Progenitor cell of endocrine pancreas (in vitro differentiated cells): ENCODE data around the gene C1QTNF7. TPM values are rescaled to one million over a fixed set of nuclear protein-coding genes. Genes with fewer than 3 reads are reported as not detected.

Experiments used
- DNase-seq: peaks from one replicate; pipeline ENCODE4 v3.0.0; 2021; ENCODE audit warnings: low spot score; ENCODE audit not compliant: unreplicated experiment
- H3K27ac Mint-ChIP-seq: 2 replicates; pipeline ENCODE4 v1.8.0; 2021; ENCODE audit warnings: mild to moderate bottlenecking, moderate library complexity, mixed read lengths
- H3K27me3 Mint-ChIP-seq: 2 replicates; pipeline ENCODE4 v1.8.0; 2021; ENCODE audit warnings: mixed read lengths
- H3K36me3 Mint-ChIP-seq: 2 replicates; pipeline ENCODE4 v1.8.0; 2022; ENCODE audit warnings: mixed read lengths; ENCODE audit not compliant: insufficient read depth
- H3K4me1 Mint-ChIP-seq: 2 replicates; pipeline ENCODE4 v1.8.0; 2021; ENCODE audit warnings: low read depth, mixed read lengths
- H3K4me3 Mint-ChIP-seq: 2 replicates; pipeline ENCODE4 v1.8.0; 2021; ENCODE audit warnings: low read depth, mild to moderate bottlenecking, moderate library complexity, mixed read lengths
- H3K9me3 Mint-ChIP-seq: 2 replicates; pipeline ENCODE4 v1.8.0; 2021; ENCODE audit warnings: low read depth, mixed read lengths
- CTCF ChIP-seq: fragments of 200-600 bp; sonication (generic); IDR thresholded peaks from one replicate; pipeline ENCODE4 v1.5.0; 2021; ENCODE audit warnings: antibody characterized with exemption, mild to moderate bottlenecking; ENCODE audit not compliant: unreplicated experiment
- total RNA-seq: library from RNA; stranded (reverse); gene quantifications from 2 replicates; pipeline ENCODE4 v1.2.1, GENCODE V29; 2021

The C1QTNF7 gene
- total RNA-seq, 1 donor from 2014 or later: not detected

- Mint-ChIP-seq H3K27ac (no peak overlapping the region), H3K27me3 (no peaks in the 10 kb centered on the region), H3K9me3 (no peaks in the 10 kb centered on the region), H3K36me3 (no peaks in the 10 kb centered on the region), H3K4me3 (no peak overlapping the region), H3K4me1 (no peaks in the 10 kb centered on the region)
- DNase-seq: no peak
- no peak for TF ChIP-seq CTCF
Measured at GRCh38 chr4:15413010-15413622, 14.7 kb upstream of the C1QTNF7 start.

GRCh38 chr4:15413623-15414019 is 14.2 kb upstream of the C1QTNF7 start:
- Mint-ChIP-seq H3K27me3 (no peaks in the 10 kb centered on the region), H3K36me3 (no peaks in the 10 kb centered on the region), H3K9me3 (no peaks in the 10 kb centered on the region), H3K4me1 (no peaks in the 10 kb centered on the region), H3K4me3 (no peak overlapping the region), H3K27ac (no peak overlapping the region)
- no peak for TF ChIP-seq CTCF
- DNase-seq: no peak

GRCh38 chr4:15414551-15415091 is 13.2 kb upstream of the C1QTNF7 start:
- Mint-ChIP-seq H3K36me3 (no peaks in the 10 kb centered on the region), H3K4me3 (no peak overlapping the region), H3K27ac (no peak overlapping the region), H3K4me1 (no peaks in the 10 kb centered on the region), H3K9me3 (no peaks in the 10 kb centered on the region), H3K27me3 (no peaks in the 10 kb centered on the region)
- no peak for TF ChIP-seq CTCF
- no peak for DNase-seq

GRCh38 chr4:15416357-15417232 is 11.2 kb upstream of the C1QTNF7 start:
- no peak overlapping the region for H3K27ac Mint-ChIP-seq
- no peaks in the 10 kb centered on the region for H3K27me3 Mint-ChIP-seq
- no peaks in the 10 kb centered on the region for H3K36me3 Mint-ChIP-seq
- no peak for TF ChIP-seq CTCF
- H3K4me3 Mint-ChIP-seq: no peak overlapping the region
- DNase-seq: no peak
- no peaks in the 10 kb centered on the region for H3K9me3 Mint-ChIP-seq
- H3K4me1 Mint-ChIP-seq: no peaks in the 10 kb centered on the region

- Mint-ChIP-seq H3K9me3 (no peaks in the 10 kb centered on the region), H3K4me1 (no peaks in the 10 kb centered on the region), H3K36me3 (no peaks in the 10 kb centered on the region), H3K27ac (no peak overlapping the region), H3K4me3 (no peak overlapping the region), H3K27me3 (no peaks in the 10 kb centered on the region)
- no peak for TF ChIP-seq CTCF
- no peak for DNase-seq
Measured at GRCh38 chr4:15417233-15417660, 10.6 kb upstream of the C1QTNF7 start.
